GDM1 (cell line): ENCODE measurements around the gene SMAD7.

Experiments used
- DNase-seq: peaks from one replicate; lab custom pipeline; 2025; lab: John Stamatoyannopoulos, UW

SMAD7 gene

GRCh38 chr18:48986851-48987761, 36.3 kb upstream of the SMAD7 start:
- no peak for DNase-seq

- no peak for DNase-seq
These were observed 34.4 kb upstream of the SMAD7 start for GRCh38 chr18:48985161-48985560.

GRCh38 chr18:48983793-48984437, 33.1 kb upstream of the SMAD7 start:
- DNase-seq: no peak

GRCh38 chr18:48982266-48982665, 31.5 kb upstream of the SMAD7 start:
- peak; percentile 57 for DNase-seq

- DNase-seq: no peak
These were observed 29.5 kb upstream of the SMAD7 start for GRCh38 chr18:48979944-48980890.

- DNase-seq: no peak
These were observed 27.1 kb upstream of the SMAD7 start for GRCh38 chr18:48977914-48978313.

- no peak for DNase-seq
These were observed 25.3 kb upstream of the SMAD7 start for GRCh38 chr18:48975817-48976649.

GRCh38 chr18:48975120-48975816, 24.5 kb upstream of the SMAD7 start:
- no peak for DNase-seq

- DNase-seq: no peak
These were observed 23.7 kb upstream of the SMAD7 start for GRCh38 chr18:48974304-48975119.

GRCh38 chr18:48973731-48974130, 23.0 kb upstream of the SMAD7 start:
- no peak for DNase-seq

GRCh38 chr18:48968412-48969215, 17.8 kb upstream of the SMAD7 start:
- DNase-seq: no peak

- no peak for DNase-seq
These were observed 16.8 kb upstream of the SMAD7 start for GRCh38 chr18:48967545-48967944.

- DNase-seq: no peak
These were observed 15.8 kb upstream of the SMAD7 start for GRCh38 chr18:48966523-48966922.

GRCh38 chr18:48963586-48964470, 13.1 kb upstream of the SMAD7 start:
- no peak for DNase-seq

- DNase-seq: no peak
These were observed 12.3 kb upstream of the SMAD7 start for GRCh38 chr18:48962994-48963561.

GRCh38 chr18:48962252-48962993, 11.7 kb upstream of the SMAD7 start:
- no peak for DNase-seq

- no peak for DNase-seq
These were observed 10.8 kb upstream of the SMAD7 start for GRCh38 chr18:48961547-48961946.
